CD14-positive monocyte (primary cell): ENCODE data around the gene PLBD1. TPM values are rescaled to one million over a fixed set of nuclear protein-coding genes. Genes with fewer than 3 reads are reported as not detected.

Experiments
- DNase-seq, 3 donors: peaks; one replicate each; pipeline ENCODE4 v3.0.0-alpha.2; 2011 to 2022
- H2AFZ ChIP-seq: 2 replicates; pipeline ENCODE4 v1.6.0; 2012; ENCODE audit warnings: mild to moderate bottlenecking, low read depth, low read length, inconsistent platforms; ENCODE audit not compliant: insufficient read depth, poor library complexity, severe bottlenecking
- H3K27ac ChIP-seq, 2 donors: 1 replicate in 1 of 2; 2 replicates in 1 of 2; pipeline ENCODE4 v1.5.1; 2012 to 2013; ENCODE audit warnings: low read length in 2 of 2, control low read depth in 1 of 2, inconsistent platforms in 1 of 2, low read depth in 1 of 2, mild to moderate bottlenecking in 1 of 2
- H3K27me3 ChIP-seq, 2 donors: one replicate each; pipeline versions ENCODE4 v1.6.0 to v1.6.1; 2011 to 2013; ENCODE audit warnings: low read length in 2 of 2; ENCODE audit not compliant: control insufficient read depth in 2 of 2, insufficient read depth in 2 of 2
- H3K36me3 ChIP-seq, 2 donors: replicated peaks in 1 of 2; 1 replicate in 1 of 2; 2 replicates in 1 of 2; pipeline versions ENCODE4 v1.5.1 to v1.6.1; 2012 to 2013; ENCODE audit warnings: low read length in 2 of 2, control low read depth in 1 of 2, inconsistent platforms in 1 of 2, mild to moderate bottlenecking in 1 of 2; ENCODE audit not compliant: insufficient read depth in 2 of 2, control insufficient read depth in 1 of 2
- H3K4me1 ChIP-seq, 2 donors: 1 replicate in 1 of 2; 2 replicates in 1 of 2; pipeline versions ENCODE4 v1.5.1 to v1.6.1; 2012 to 2013; ENCODE audit warnings: low read length in 2 of 2, control low read depth in 1 of 2, inconsistent platforms in 1 of 2, mild to moderate bottlenecking in 1 of 2, moderate library complexity in 1 of 2; ENCODE audit not compliant: insufficient read depth in 2 of 2, control insufficient read depth in 1 of 2
- H3K4me2 ChIP-seq: replicated peaks from 2 replicates; pipeline ENCODE3; 2012; ENCODE audit warnings: low read length, moderate library complexity, mild to moderate bottlenecking; ENCODE audit not compliant: poor library complexity, severe bottlenecking; ENCODE audit errors: extremely low read depth
- H3K4me3 ChIP-seq, 3 experiments: fragments of 200-600 bp in 1 of 3; sonication (generic) in 1 of 3; replicated peaks in 1 of 3; 1 replicate in 2 of 3; 2 replicates in 1 of 3; pipeline ENCODE4 v1.5.1; 2011 to 2013; ENCODE audit warnings: low read length in 3 of 3, mild to moderate bottlenecking in 3 of 3, control low read depth in 2 of 3, low read depth in 2 of 3, inconsistent platforms in 1 of 3, moderate library complexity in 1 of 3
- H3K79me2 ChIP-seq: 2 replicates; pipeline ENCODE4 v1.6.0; 2012; ENCODE audit warnings: mild to moderate bottlenecking, control low read depth, inconsistent platforms, low read length, moderate library complexity; ENCODE audit not compliant: insufficient read depth
- H3K9ac ChIP-seq: 2 replicates; pipeline ENCODE4 v1.6.0; 2017; ENCODE audit warnings: low read length, mild to moderate bottlenecking; ENCODE audit not compliant: insufficient read depth, poor library complexity, severe bottlenecking
- H3K9me3 ChIP-seq, 2 donors: replicated peaks in 1 of 2; 1 replicate in 1 of 2; 2 replicates in 1 of 2; pipeline versions ENCODE4 v1.5.1 to v1.6.1; 2012 to 2013; ENCODE audit warnings: low read length in 2 of 2, control low read depth in 1 of 2; ENCODE audit not compliant: control insufficient read depth in 1 of 2, insufficient read depth in 1 of 2
- H4K20me1 ChIP-seq: 2 replicates; pipeline ENCODE4 v1.6.0; 2012; ENCODE audit warnings: mild to moderate bottlenecking, low read length, control low read depth, moderate library complexity; ENCODE audit not compliant: insufficient read depth
- H3K27ac Mint-ChIP-seq, 7 donors: one replicate each; pipeline ENCODE4 v1.8.0; 2020; ENCODE audit warnings: mild to moderate bottlenecking in 7 of 7, mixed read lengths in 7 of 7, moderate library complexity in 6 of 7, inconsistent platforms in 2 of 7
- H3K27me3 Mint-ChIP-seq, 3 donors: one replicate each; pipeline ENCODE4 v1.8.0; 2021 to 2022; ENCODE audit warnings: low read depth in 3 of 3, mild to moderate bottlenecking in 3 of 3, mixed read lengths in 3 of 3, moderate library complexity in 3 of 3, inconsistent platforms in 1 of 3
- H3K36me3 Mint-ChIP-seq, 2 donors: one replicate each; pipeline ENCODE4 v1.8.0; 2020; ENCODE audit warnings: mixed read lengths in 2 of 2, inconsistent platforms in 1 of 2, mild to moderate bottlenecking in 1 of 2
- H3K4me1 Mint-ChIP-seq: one replicate; pipeline ENCODE4 v1.8.0; 2020; ENCODE audit warnings: mild to moderate bottlenecking, mixed read lengths
- H3K4me3 Mint-ChIP-seq, 2 donors: one replicate each; pipeline ENCODE4 v1.8.0; 2020; ENCODE audit warnings: mild to moderate bottlenecking in 2 of 2, mixed read lengths in 2 of 2, moderate library complexity in 1 of 2
- H3K9me3 Mint-ChIP-seq, 7 donors: one replicate each; pipeline ENCODE4 v1.8.0; 2020 to 2022; ENCODE audit warnings: mixed read lengths in 7 of 7, mild to moderate bottlenecking in 6 of 7, moderate library complexity in 6 of 7, inconsistent platforms in 2 of 7
- CTCF ChIP-seq: fragments of 200-600 bp; IDR thresholded peaks from one replicate; pipeline ENCODE4 v1.8.0; 2022; ENCODE audit warnings: antibody characterized with exemption, mild to moderate bottlenecking
- WGBS: methylation state at CpG from one replicate; pipeline ENCODE4 v1.1.5; 2013; ENCODE audit warnings: missing lambda C conversion rate; ENCODE audit not compliant: insufficient coverage; 5-methylcytosine and 5-hydroxymethylcytosine counted together
- intact Hi-C, 2 donors: fragments of 100-400 bp; cut with micrococcal nuclease; formaldehyde crosslinking; loops; one replicate each; pipeline versions ENCODE4 v1.15.0 to v1.15.1; 2023
- polyA plus RNA-seq, 3 donors: library from polyadenylated mRNA; depleted of rRNA in 1 of 3; unstranded in 2 of 3; stranded (reverse) in 1 of 3; fragments of 300-500 nt in 2 of 3; fragments of >200 nt in 1 of 3; fragmentation: Illumina TruSeq in 2 of 3; gene quantifications; 1 replicate in 2 of 3; 2 replicates in 1 of 3; pipeline ENCODE4 v1.2.3, GENCODE V29; 2012 to 2021

Gene PLBD1
- polyA plus RNA-seq, 3 donors = 317 to 876 (median 543) TPM

- peaks cover 0 to 4% (median 0%) of the 10 kb centered on the region in 3 donors for H3K27me3 Mint-ChIP-seq
- Histone ChIP-seq H2AFZ (no peak overlapping the region), H3K4me2 (no peak overlapping the region), H3K9ac (no peak overlapping the region), H3K79me2 (no peaks in the 10 kb centered on the region), H3K9me3 (no peaks in the 10 kb centered on the region), H3K4me1 (peaks cover 4 to 7% of the 10 kb centered on the region in 2 donors), H3K27me3 (no peaks in the 10 kb centered on the region), H3K27ac (no peak overlapping the region), H4K20me1 (no peaks in the 10 kb centered on the region), H3K4me3 (no peak overlapping the region), H3K36me3 (no peaks in the 10 kb centered on the region)
- intact Hi-C loops = no loop called here
- H3K36me3 Mint-ChIP-seq = peaks cover 10 to 25% of the 10 kb centered on the region in 2 donors
- WGBS = 96% methylated on average over 18 of the region's 18 CpGs
- H3K4me3 Mint-ChIP-seq = no peak overlapping the region
- no peak for DNase-seq
- peaks cover 14% of the 10 kb centered on the region for H3K4me1 Mint-ChIP-seq
- peak overlapping the region in 1 of 7 donors; percentile 20 for H3K27ac Mint-ChIP-seq
- TF ChIP-seq CTCF = no peak
- peaks cover 3 to 8% (median 3%) of the 10 kb centered on the region in 7 donors for H3K9me3 Mint-ChIP-seq
Observed at GRCh38 chr12:14589169-14590004, 21.7 kb upstream of the PLBD1 start.

- no peak for TF ChIP-seq CTCF
- Mint-ChIP-seq H3K36me3 (peaks cover 4 to 21% of the 10 kb centered on the region in 2 donors), H3K4me3 (no peak overlapping the region), H3K27me3 (peaks cover 0 to 3% (median 0%) of the 10 kb centered on the region in 3 donors), H3K27ac (no peak overlapping the region), H3K4me1 (peaks cover 14% of the 10 kb centered on the region), H3K9me3 (peaks cover 3 to 9% (median 3%) of the 10 kb centered on the region in 7 donors)
- no peak overlapping the region for H3K4me3 ChIP-seq
- H3K4me2 ChIP-seq = no peak overlapping the region
- no peak for DNase-seq
- no peak overlapping the region for H3K27ac ChIP-seq
- no peaks in the 10 kb centered on the region for H4K20me1 ChIP-seq
- H3K27me3 ChIP-seq = no peaks in the 10 kb centered on the region
- H3K4me1 ChIP-seq = peaks cover 4 to 7% of the 10 kb centered on the region in 2 donors
- no peak overlapping the region for H2AFZ ChIP-seq
- intact Hi-C loops = no loop called here
- no peaks in the 10 kb centered on the region for H3K79me2 ChIP-seq
- no peak overlapping the region for H3K9ac ChIP-seq
- WGBS = 100% methylated on average over 2 of the region's 3 CpGs
- H3K9me3 ChIP-seq = no peaks in the 10 kb centered on the region
- no peaks in the 10 kb centered on the region for H3K36me3 ChIP-seq
Observed at GRCh38 chr12:14588571-14588970, 20.9 kb upstream of the PLBD1 start.
